Measurements from ENCODE around the gene CSE1L. TPM values are rescaled to one million over a fixed set of nuclear protein-coding genes. Genes with fewer than 3 reads are reported as not detected.
A peak's percentile ranks its signal among the peaks of the same experiment; 100 is the strongest.
"Not testable (repeated sequence)": the region's sequence is repeated elsewhere in the genome, so short reads cannot be mapped to it uniquely, and the experiment has no call there.

CSE1L gene
- polyA plus RNA-seq, 1 of the 3 experiments (the other 2 are of a cell fraction) = 18.8 TPM

DNA sequence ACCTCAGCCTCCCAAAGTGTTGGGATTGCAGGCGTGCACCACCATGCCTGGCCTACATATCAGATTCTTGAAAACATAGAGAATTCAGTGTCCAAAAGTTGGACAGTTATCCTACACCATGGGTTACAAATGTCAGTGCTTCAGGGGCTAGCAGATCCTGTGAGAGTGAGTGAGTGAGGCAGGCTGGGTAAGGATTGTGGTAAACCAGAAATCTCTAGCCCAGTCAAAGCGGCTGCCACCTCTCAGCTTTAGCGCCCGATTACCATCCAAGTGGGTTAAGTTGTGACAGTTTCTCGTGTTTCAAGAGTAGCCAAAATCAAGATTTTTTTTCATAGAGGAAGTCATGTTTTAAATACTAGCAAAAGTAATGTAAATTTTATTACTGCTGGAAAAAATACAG, 21.9 kb upstream of the CSE1L start:
- WGBS (ENCODE audit: low lambda C conversion rate) = 93% methylated on average over 5 of the region's 5 CpGs
- no peak overlapping the region for H2AFZ ChIP-seq (ENCODE audit: low read depth)
- 0 out of 4 replicates have a peak, but pooled peaks cover 0 to 3% of the 10 kb centered on the region in 2 experiments for H3K4me1 ChIP-seq (ENCODE audit: control insufficient read depth in 1 of 2, insufficient read depth in 2 of 2, low read depth in 1 of 2, low read length in 1 of 2)
- no peak overlapping the region for H3K27ac ChIP-seq (ENCODE audit: low read depth in 2 of 2, low read length in 1 of 2)
- peaks cover 30 to 54% of the 10 kb centered on the region in 2 experiments for H3K36me3 ChIP-seq (replicated peaks in 1 of 2; ENCODE audit: control insufficient read depth in 1 of 2, insufficient read depth in 2 of 2, low read length in 1 of 2)
- TF ChIP-seq MXI1 (IDR thresholded peaks at IDR 0.05; ENCODE audit: low read depth, low read length) (no peak), RFX5 (IDR thresholded peaks at IDR 0.05; ENCODE audit: low read length) (no peak), USF1 (IDR thresholded peaks at IDR 0.05; ENCODE audit: borderline replicate concordance, low read depth) (no peak), CHD2 (IDR thresholded peaks at IDR 0.05; ENCODE audit: low read length, partially characterized antibody) (no peak), SIN3A (IDR thresholded peaks at IDR 0.05; ENCODE audit: borderline replicate concordance, low read depth, low read length) (no peak), RXRA (IDR thresholded peaks at IDR 0.05; ENCODE audit: borderline replicate concordance, low read depth) (no peak), FOXJ3 (CRISPR knock-in tag; IDR thresholded peaks at IDR 0.05) (no peak), YY1 (IDR thresholded peaks at IDR 0.05; ENCODE audit: low read depth) (no peak), SMC3 (IDR thresholded peaks at IDR 0.05; ENCODE audit: low read depth, low read length) (no peak), RAD21 (IDR thresholded peaks at IDR 0.05; ENCODE audit: low read length) (no peak), USF2 (IDR thresholded peaks at IDR 0.05; ENCODE audit: borderline replicate concordance, low read depth, low read length) (no peak), ELF1 (IDR thresholded peaks at IDR 0.05) (no peak), TAF1 (IDR thresholded peaks at IDR 0.05; ENCODE audit: borderline replicate concordance, low read depth, low read length) (no peak), ZBTB33 (IDR thresholded peaks at IDR 0.05; ENCODE audit: borderline replicate concordance, low read depth) (no peak), TEAD4 (IDR thresholded peaks at IDR 0.05; ENCODE audit: borderline replicate concordance, insufficient read depth) (no peak), GATA2 (CRISPR knock-in tag; IDR thresholded peaks at IDR 0.05) (no peak), JUND (IDR thresholded peaks at IDR 0.05) (no peak), NRF1 (IDR thresholded peaks at IDR 0.05; ENCODE audit: low read depth, low read length) (no peak)
- TF ChIP-seq, protein P1, sequence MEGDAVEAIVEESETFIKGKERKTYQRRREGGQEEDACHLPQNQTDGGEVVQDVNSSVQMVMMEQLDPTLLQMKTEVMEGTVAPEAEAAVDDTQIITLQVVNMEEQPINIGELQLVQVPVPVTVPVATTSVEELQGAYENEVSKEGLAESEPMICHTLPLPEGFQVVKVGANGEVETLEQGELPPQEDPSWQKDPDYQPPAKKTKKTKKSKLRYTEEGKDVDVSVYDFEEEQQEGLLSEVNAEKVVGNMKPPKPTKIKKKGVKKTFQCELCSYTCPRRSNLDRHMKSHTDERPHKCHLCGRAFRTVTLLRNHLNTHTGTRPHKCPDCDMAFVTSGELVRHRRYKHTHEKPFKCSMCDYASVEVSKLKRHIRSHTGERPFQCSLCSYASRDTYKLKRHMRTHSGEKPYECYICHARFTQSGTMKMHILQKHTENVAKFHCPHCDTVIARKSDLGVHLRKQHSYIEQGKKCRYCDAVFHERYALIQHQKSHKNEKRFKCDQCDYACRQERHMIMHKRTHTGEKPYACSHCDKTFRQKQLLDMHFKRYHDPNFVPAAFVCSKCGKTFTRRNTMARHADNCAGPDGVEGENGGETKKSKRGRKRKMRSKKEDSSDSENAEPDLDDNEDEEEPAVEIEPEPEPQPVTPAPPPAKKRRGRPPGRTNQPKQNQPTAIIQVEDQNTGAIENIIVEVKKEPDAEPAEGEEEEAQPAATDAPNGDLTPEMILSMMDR (IDR thresholded peaks at IDR 0.05) = no peak
- no peaks in the 10 kb centered on the region for H3K9me3 ChIP-seq
- ChIA-PET POLR2A (no interaction called here), CTCF (no interaction called here)
- H3K4me3 ChIP-seq (ENCODE audit: low read depth in 2 of 2, low read length in 1 of 2) = no peak overlapping the region
- H3K9me2 ChIP-seq = no peaks in the 10 kb centered on the region
- no peak for DNase-seq
- H3K4me2 ChIP-seq = no peak overlapping the region
- peaks cover 26% of the 10 kb centered on the region for H3F3A ChIP-seq (replicated peaks; ENCODE audit: insufficient read depth)
- H4K20me1 ChIP-seq (ENCODE audit: insufficient read depth) = no peaks in the 10 kb centered on the region
- no peak overlapping the region for H3K9ac ChIP-seq
- H3K27me3 ChIP-seq (ENCODE audit: insufficient read depth) = no peaks in the 10 kb centered on the region
- no peaks in the 10 kb centered on the region for H3K79me2 ChIP-seq (ENCODE audit: insufficient read depth)

DNA sequence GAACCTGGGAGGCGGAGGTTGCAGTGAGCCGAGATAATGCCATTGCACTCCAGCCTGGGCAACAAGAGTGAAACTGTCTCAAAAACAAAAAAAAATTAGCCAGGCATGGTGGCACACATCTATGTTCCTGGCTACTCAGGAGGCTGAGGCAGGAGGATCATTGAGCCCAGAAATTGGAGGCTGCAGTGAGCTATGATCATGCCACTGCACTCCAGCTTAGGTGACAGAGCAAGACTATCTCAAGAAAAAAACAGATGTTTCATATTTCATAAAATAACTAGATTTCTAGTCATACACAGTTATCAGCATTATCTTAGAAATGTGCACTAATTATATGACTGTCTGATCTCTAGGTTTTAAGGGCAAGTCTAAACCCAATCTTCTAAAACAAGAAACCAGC, 17.9 kb upstream of the CSE1L start:
- H3K4me3 ChIP-seq (ENCODE audit: low read depth in 2 of 2, low read length in 1 of 2); H3K9me3 ChIP-seq; H2AFZ ChIP-seq (ENCODE audit: low read depth); H3K9me2 ChIP-seq; H3K4me1 ChIP-seq (ENCODE audit: control insufficient read depth in 1 of 2, insufficient read depth in 2 of 2, low read depth in 1 of 2, low read length in 1 of 2); H3K79me2 ChIP-seq (ENCODE audit: insufficient read depth); H3K4me2 ChIP-seq; DNase-seq; H3K27me3 ChIP-seq (ENCODE audit: insufficient read depth); H4K20me1 ChIP-seq (ENCODE audit: insufficient read depth); H3K9ac ChIP-seq: not testable (repeated sequence)
- H3K36me3 ChIP-seq (replicated peaks in 1 of 2; ENCODE audit: control insufficient read depth in 1 of 2, insufficient read depth in 2 of 2, low read length in 1 of 2) = peaks cover 26 to 47% of the 10 kb centered on the region in 2 experiments
- ChIA-PET CTCF (interaction anchor here (1.0 to 2.7 kb wide), 6 partner anchors 8 to 189 kb away, joined by 3 to 7 read pairs (median 4); no protein-coding TSS in a partner anchor), POLR2A (interaction anchor here (0.6 to 0.7 kb wide), 2 partner anchors 16 to 26 kb away, joined by 3 to 6 read pairs; no protein-coding TSS in a partner anchor)
- 96% methylated on average over 2 of the region's 2 CpGs for WGBS (ENCODE audit: low lambda C conversion rate)
- peaks cover 29% of the 10 kb centered on the region for H3F3A ChIP-seq (replicated peaks; ENCODE audit: insufficient read depth)
- peak overlapping the region in 1 of 2 experiments; percentile 50; a peak in 1 of 4 replicates for H3K27ac ChIP-seq (ENCODE audit: low read depth in 2 of 2, low read length in 1 of 2)

Measured in SK-N-SH (cell line).